IMR-90 (cell line): ENCODE measurements around the gene PALMD. TPM values are rescaled to one million over a fixed set of nuclear protein-coding genes. Genes with fewer than 3 reads are reported as not detected.

Experiments
- ATAC-seq: fragments of 200-7000 bp; cut with Tn5 transposase; 2 replicates; pipeline ENCODE4 v1.9.1; 2020; ENCODE audit warnings: low read depth, mild to moderate bottlenecking, moderate library complexity
- BruUV-seq: library from RNA; stranded (reverse); fragments of 400-500 nt; replicated peaks from 2 replicates; lab custom pipeline; 2021; lab: Mats Ljungman, UMichigan
- CTCF ChIA-PET: fragments of 300-600 bp; formaldehyde crosslinking; extraction: SDS; loops from one replicate; lab custom pipeline; 2021; ENCODE audit warnings: antibody characterized with exemption; lab: Yijun Ruan, JAX
- POLR2A ChIA-PET: fragments of 300-600 bp; sonication (Branson Sonifier 250); formaldehyde crosslinking; loops from one replicate; lab custom pipeline; 2022; ENCODE audit warnings: antibody characterized with exemption; ENCODE audit not compliant: unreplicated experiment; lab: Charles Lee
- DNase-seq: peaks from one replicate; pipeline ENCODE4 v3.0.0; 2013
- H2AFZ ChIP-seq: replicated peaks from 2 replicates; pipeline ENCODE3; 2013; ENCODE audit warnings: low read length, mild to moderate bottlenecking; ENCODE audit not compliant: poor library complexity
- H2AK5ac ChIP-seq: 2 replicates; pipeline ENCODE4 v1.6.1; 2013; ENCODE audit warnings: low read depth, low read length, inconsistent platforms
- H2AK9ac ChIP-seq: replicated peaks from 2 replicates; pipeline ENCODE3; 2013; ENCODE audit warnings: mild to moderate bottlenecking, low read depth, low read length, moderate library complexity; ENCODE audit not compliant: poor library complexity
- H2BK120ac ChIP-seq: 2 replicates; pipeline ENCODE4 v1.6.1; 2013; ENCODE audit warnings: low read depth, low read length, inconsistent platforms
- H2BK15ac ChIP-seq: 3 replicates; pipeline ENCODE4 v1.6.1; 2013; ENCODE audit warnings: low read depth, low read length, inconsistent platforms
- H2BK20ac ChIP-seq: 2 replicates; pipeline ENCODE4 v1.6.1; 2013; ENCODE audit warnings: low read depth, mild to moderate bottlenecking, inconsistent platforms, low read length, moderate library complexity
- H2BK5ac ChIP-seq: 2 replicates; pipeline ENCODE4 v1.6.1; 2013; ENCODE audit warnings: mild to moderate bottlenecking, low read depth, low read length, inconsistent platforms; ENCODE audit not compliant: poor library complexity, severe bottlenecking
- H3K14ac ChIP-seq: replicated peaks from 2 replicates; pipeline ENCODE4 v1.6.1; 2013; ENCODE audit warnings: low read depth, low read length, inconsistent platforms
- H3K18ac ChIP-seq: 2 replicates; pipeline ENCODE4 v1.6.1; 2013; ENCODE audit warnings: low read depth, low read length, control low read depth
- H3K23ac ChIP-seq: 2 replicates; pipeline ENCODE4 v1.6.1; 2013; ENCODE audit warnings: low read depth, low read length, inconsistent platforms
- H3K27ac ChIP-seq: 2 replicates; pipeline ENCODE4 v1.5.1; 2013; ENCODE audit warnings: mild to moderate bottlenecking, control low read depth, low read length; ENCODE audit not compliant: insufficient read depth
- H3K27me3 ChIP-seq: 2 replicates; pipeline ENCODE4 v1.6.1; 2013; ENCODE audit warnings: low read length; ENCODE audit not compliant: control insufficient read depth, insufficient read depth
- H3K36me3 ChIP-seq: 2 replicates; pipeline ENCODE4 v1.6.1; 2013; ENCODE audit warnings: low read length, mixed read lengths; ENCODE audit not compliant: control insufficient read depth, insufficient read depth
- H3K4ac ChIP-seq: 2 replicates; pipeline ENCODE4 v1.6.1; 2013; ENCODE audit warnings: low read depth, low read length, inconsistent platforms
- H3K4me1 ChIP-seq: 2 replicates; pipeline ENCODE4 v1.6.1; 2013; ENCODE audit warnings: low read length, mixed read lengths; ENCODE audit not compliant: control insufficient read depth, insufficient read depth
- H3K4me2 ChIP-seq: 2 replicates; pipeline ENCODE4 v1.6.1; 2013; ENCODE audit warnings: low read depth, mild to moderate bottlenecking, control low read depth, low read length, moderate library complexity
- H3K4me3 ChIP-seq: 2 replicates; pipeline ENCODE4 v1.5.1; 2013; ENCODE audit warnings: low read depth, mild to moderate bottlenecking, control low read depth, low read length, moderate library complexity; ENCODE audit not compliant: insufficient read depth
- H3K56ac ChIP-seq: 2 replicates; pipeline ENCODE4 v1.6.1; 2013; ENCODE audit warnings: low read length, inconsistent platforms; ENCODE audit not compliant: insufficient read depth; ENCODE audit errors: extremely low read depth
- H3K79me1 ChIP-seq, 2 experiments: 2 replicates each; pipeline ENCODE4 v1.6.1; 2013; ENCODE audit warnings: low read length in 2 of 2, inconsistent platforms in 1 of 2, low read depth in 1 of 2
- H3K9ac ChIP-seq: 2 replicates; pipeline ENCODE4 v1.6.1; 2013; ENCODE audit warnings: low read depth, low read length, control low read depth
- H3K9me1 ChIP-seq: 2 replicates; pipeline ENCODE4 v1.6.1; 2013; ENCODE audit warnings: low read length, inconsistent platforms; ENCODE audit not compliant: insufficient read depth
- H3K9me3 ChIP-seq: 2 replicates; pipeline ENCODE4 v1.6.1; 2013; ENCODE audit warnings: low read length; ENCODE audit not compliant: control insufficient read depth, insufficient read depth
- H4K20me1 ChIP-seq: 2 replicates; pipeline ENCODE4 v1.6.1; 2013; ENCODE audit warnings: low read length, inconsistent platforms; ENCODE audit not compliant: insufficient read depth
- H4K5ac ChIP-seq: 2 replicates; pipeline ENCODE4 v1.6.1; 2013; ENCODE audit warnings: mild to moderate bottlenecking, low read depth, low read length, control low read depth
- H4K8ac ChIP-seq, 2 experiments: 2 replicates each; pipeline ENCODE4 v1.6.1; 2013; ENCODE audit warnings: low read depth in 2 of 2, low read length in 2 of 2, control low read depth in 1 of 2, inconsistent platforms in 1 of 2
- H4K91ac ChIP-seq: 2 replicates; pipeline ENCODE4 v1.6.1; 2013; ENCODE audit warnings: low read depth, low read length, inconsistent platforms; ENCODE audit not compliant: insufficient read depth
- CHD1 ChIP-seq: IDR thresholded peaks from 2 replicates; pipeline ENCODE4 v1.6.1; 2012; ENCODE audit warnings: low read depth, low read length, improper control_type of control experiment
- MAFK ChIP-seq: IDR thresholded peaks from 2 replicates; pipeline ENCODE4 v1.6.1; 2012; ENCODE audit warnings: low read depth, low read length, improper control_type of control experiment
- MAZ ChIP-seq: IDR thresholded peaks from 2 replicates; pipeline ENCODE4 v1.6.1; 2012; ENCODE audit warnings: low read depth, mild to moderate bottlenecking, low read length, improper control_type of control experiment, moderate library complexity, borderline replicate concordance
- MXI1 ChIP-seq: IDR thresholded peaks from 2 replicates; pipeline ENCODE4 v1.6.1; 2012; ENCODE audit warnings: low read depth, mild to moderate bottlenecking, low read length, moderate library complexity, borderline replicate concordance
- RAD21 ChIP-seq: IDR thresholded peaks from 2 replicates; pipeline ENCODE4 v1.6.1; 2012; ENCODE audit warnings: low read length, improper control_type of control experiment
- WGBS, 2 experiments: methylation state at CpG; one replicate each; pipeline versions ENCODE4 v1.1.5 to v1.1.7; 2013; ENCODE audit warnings: missing lambda C conversion rate in 2 of 2; ENCODE audit not compliant: insufficient read length in 1 of 2; ENCODE audit errors: extremely low coverage in 2 of 2; 5-methylcytosine and 5-hydroxymethylcytosine counted together
- dilution Hi-C: fragments of 300-500 bp; cut with HindIII; formaldehyde crosslinking; loops from one replicate; pipeline ENCODE4 v1.14.3; 2018; ENCODE audit warnings: low sequenced_read_pairs; ENCODE audit not compliant: unreplicated experiment
- in situ Hi-C: fragments of 300-500 bp; cut with MboI; formaldehyde crosslinking; loops from 3 replicates; pipeline ENCODE4 v1.14.3; 2019; ENCODE audit warnings: low sequenced_read_pairs, inconsistent platforms, mixed read lengths
- intact Hi-C: fragments of 100-400 bp; cut with micrococcal nuclease; formaldehyde crosslinking; loops from 2 replicates; pipeline ENCODE4 v1.10.0; 2022
- polyA plus RNA-seq, 3 experiments: library from polyadenylated mRNA; depleted of rRNA; stranded (reverse); fragments of >200 nt; gene quantifications; 2 replicates each; pipeline ENCODE4 v1.2.3, GENCODE V29; 2012; ENCODE audit warnings: low replicate concordance in 1 of 3
- total RNA-seq: library from RNA; depleted of rRNA; stranded (reverse); fragments of >200 nt; gene quantifications from 2 replicates; pipeline ENCODE4 v1.2.3, GENCODE V29; 2012
- TF ChIP-seq, protein P1 (sequence below): fragments of 150-350 bp; IDR thresholded peaks from 2 replicates; pipeline ENCODE4 v1.6.1; 2017; ENCODE audit warnings: mild to moderate bottlenecking, antibody characterized with exemption, low read length, low read depth

Gene PALMD
- total and polyA plus RNA-seq, 2 of the 4 experiments (the other 2 are of a cell fraction) = 0.51 to 0.72 TPM

GRCh38 chr1:99644279-99645004, 1.5 kb upstream of the PALMD start:
- TF ChIP-seq MXI1 (no peak), RAD21 (no peak), MAZ (no peak), CHD1 (no peak), MAFK (no peak)
- TF ChIP-seq, protein P1, sequence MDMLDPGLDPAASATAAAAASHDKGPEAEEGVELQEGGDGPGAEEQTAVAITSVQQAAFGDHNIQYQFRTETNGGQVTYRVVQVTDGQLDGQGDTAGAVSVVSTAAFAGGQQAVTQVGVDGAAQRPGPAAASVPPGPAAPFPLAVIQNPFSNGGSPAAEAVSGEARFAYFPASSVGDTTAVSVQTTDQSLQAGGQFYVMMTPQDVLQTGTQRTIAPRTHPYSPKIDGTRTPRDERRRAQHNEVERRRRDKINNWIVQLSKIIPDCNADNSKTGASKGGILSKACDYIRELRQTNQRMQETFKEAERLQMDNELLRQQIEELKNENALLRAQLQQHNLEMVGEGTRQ = no peak
- 0 out of 2 replicates have a peak overlapping the region, but pooled peaks have one; percentile 2 for H2BK120ac ChIP-seq
- H3K79me1 ChIP-seq = no peaks in the 10 kb centered on the region
- H3K27ac ChIP-seq = no peak overlapping the region
- H3K9me3 ChIP-seq = no peaks in the 10 kb centered on the region
- H2AFZ ChIP-seq = no peak overlapping the region
- peak overlapping the region; percentile 27; the same call in 1 of the 2 replicates for H2AK5ac ChIP-seq
- dilution Hi-C loops = no loop called here
- ChIA-PET POLR2A (no interaction called here), CTCF (interaction anchor here (1.4 kb wide), 1 partner anchor 42 kb away, joined by 3 read pairs; no protein-coding TSS in a partner anchor)
- no peak overlapping the region for H3K14ac ChIP-seq
- no peak overlapping the region for H2AK9ac ChIP-seq
- no peak overlapping the region for H4K8ac ChIP-seq
- BruUV-seq = no TSS peak
- ATAC-seq = no peak
- DNase-seq = no peak
- H3K36me3 ChIP-seq = no peaks in the 10 kb centered on the region
- no peak overlapping the region for H3K4me2 ChIP-seq
- no peaks in the 10 kb centered on the region for H4K20me1 ChIP-seq
- peaks cover 12% of the 10 kb centered on the region for H3K4me1 ChIP-seq
- H3K9ac ChIP-seq = no peak overlapping the region
- no peaks in the 10 kb centered on the region for H3K27me3 ChIP-seq
- peaks cover 4% of the 10 kb centered on the region; the same call in 1 of the 2 replicates for H3K9me1 ChIP-seq
- WGBS, 2 experiments = no CpG with 5 or more reads among the region's 2 CpGs
- peak overlapping the region; percentile 63; the same call in 1 of the 2 replicates for H4K5ac ChIP-seq
- no peak overlapping the region; the same call in 1 of the 2 replicates for H2BK20ac ChIP-seq
- intact Hi-C loops = no loop called here
- no peak overlapping the region for H3K4me3 ChIP-seq
- peak overlapping the region; percentile 69; the same call in 1 of the 2 replicates for H3K18ac ChIP-seq
- no peak overlapping the region for H2BK15ac ChIP-seq
- H4K91ac ChIP-seq = peak overlapping the region; percentile 2; the same call in 1 of the 2 replicates
- in situ Hi-C loops = no loop called here
- no peak overlapping the region for H3K23ac ChIP-seq
- H3K56ac ChIP-seq = no peak overlapping the region
- no peak overlapping the region for H3K4ac ChIP-seq
- H2BK5ac ChIP-seq = no peak overlapping the region
